ENCODE data around the gene OLFM1.

The OLFM1 gene

GRCh38 chr9:135088348-135088978 is 995 bp downstream of the OLFM1 start:
- no peak for TF ChIP-seq SIN3A (IDR thresholded peaks at IDR 0.05; ENCODE audit: borderline replicate concordance, insufficient read depth, low read length)
- TF ChIP-seq REST (IDR thresholded peaks at IDR 0.05; ENCODE audit: insufficient read depth in 1 of 2, low read depth in 2 of 2, low read length in 2 of 2): no peak
- no peak for TF ChIP-seq POLR2AphosphoS5 (IDR thresholded peaks at IDR 0.05; ENCODE audit: low read depth, low read length)
- no peak for TF ChIP-seq TAF1 (IDR thresholded peaks at IDR 0.05; ENCODE audit: borderline replicate concordance, insufficient read depth, low read length)
- TF ChIP-seq FOXP2 (optimal IDR thresholded peaks at IDR 0.05; ENCODE audit: borderline replicate concordance, extremely low read depth, extremely low read length, insufficient read depth): no peak

- no peak for TF ChIP-seq TAF1 (IDR thresholded peaks at IDR 0.05; ENCODE audit: borderline replicate concordance, insufficient read depth, low read length)
- TF ChIP-seq REST (IDR thresholded peaks at IDR 0.05; ENCODE audit: insufficient read depth in 1 of 2, low read depth in 2 of 2, low read length in 2 of 2): no peak
- no peak for TF ChIP-seq FOXP2 (optimal IDR thresholded peaks at IDR 0.05; ENCODE audit: borderline replicate concordance, extremely low read depth, extremely low read length, insufficient read depth)
- no peak for TF ChIP-seq SIN3A (IDR thresholded peaks at IDR 0.05; ENCODE audit: borderline replicate concordance, insufficient read depth, low read length)
- TF ChIP-seq POLR2AphosphoS5 (IDR thresholded peaks at IDR 0.05; ENCODE audit: low read depth, low read length): no peak
These were observed 1.7 kb downstream of the OLFM1 start for GRCh38 chr9:135088979-135089847.

- TF ChIP-seq SIN3A (IDR thresholded peaks at IDR 0.05; ENCODE audit: borderline replicate concordance, insufficient read depth, low read length) (no peak), FOXP2 (optimal IDR thresholded peaks at IDR 0.05; ENCODE audit: borderline replicate concordance, extremely low read depth, extremely low read length, insufficient read depth) (no peak), TAF1 (IDR thresholded peaks at IDR 0.05; ENCODE audit: borderline replicate concordance, insufficient read depth, low read length) (no peak), POLR2AphosphoS5 (IDR thresholded peaks at IDR 0.05; ENCODE audit: low read depth, low read length) (no peak), REST (IDR thresholded peaks at IDR 0.05; ENCODE audit: insufficient read depth in 1 of 2, low read depth in 2 of 2, low read length in 2 of 2) (no peak)
These were observed 2.6 kb downstream of the OLFM1 start for GRCh38 chr9:135090081-135090480.

GRCh38 chr9:135090547-135090946 is 3.1 kb downstream of the OLFM1 start:
- TF ChIP-seq REST (IDR thresholded peaks at IDR 0.05; ENCODE audit: insufficient read depth in 1 of 2, low read depth in 2 of 2, low read length in 2 of 2) (peak; percentile 79 to 92), POLR2AphosphoS5 (IDR thresholded peaks at IDR 0.05; ENCODE audit: low read depth, low read length) (no peak)

Measured in PFSK-1 (cell line).